GM19397 (cell line): ENCODE data around the gene TEX35.
A peak's percentile ranks its signal among the peaks of the same experiment; 100 is the strongest.

Experiments used
- ATAC-seq: cut with Tn5 transposase; IDR thresholded peaks from one replicate; pipeline ENCODE4 v1.9.1; 2021; ENCODE audit warnings: mild to moderate bottlenecking, moderate library complexity; ENCODE audit not compliant: unreplicated experiment

TEX35 gene

DNA sequence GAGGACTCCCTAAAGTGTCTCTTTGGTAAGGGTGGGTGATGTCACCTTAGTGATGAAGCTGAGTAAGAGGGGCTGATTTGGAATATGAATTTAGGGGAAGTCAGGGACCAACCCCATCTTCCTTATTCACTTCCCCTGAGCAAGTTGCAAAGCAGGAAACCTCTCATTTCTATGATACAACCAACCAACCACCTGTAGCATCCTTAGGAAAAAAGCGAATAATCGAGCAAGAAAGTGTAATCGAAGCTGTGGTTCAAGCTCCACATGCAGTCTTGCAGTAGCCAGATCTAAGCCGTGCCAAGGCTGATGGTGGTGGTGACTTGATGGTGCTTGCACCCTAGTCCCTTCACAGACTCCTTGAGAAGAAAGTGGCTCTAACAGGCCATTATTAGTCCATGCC is 3.2 kb downstream of the TEX35 start:
- no peak for ATAC-seq

DNA sequence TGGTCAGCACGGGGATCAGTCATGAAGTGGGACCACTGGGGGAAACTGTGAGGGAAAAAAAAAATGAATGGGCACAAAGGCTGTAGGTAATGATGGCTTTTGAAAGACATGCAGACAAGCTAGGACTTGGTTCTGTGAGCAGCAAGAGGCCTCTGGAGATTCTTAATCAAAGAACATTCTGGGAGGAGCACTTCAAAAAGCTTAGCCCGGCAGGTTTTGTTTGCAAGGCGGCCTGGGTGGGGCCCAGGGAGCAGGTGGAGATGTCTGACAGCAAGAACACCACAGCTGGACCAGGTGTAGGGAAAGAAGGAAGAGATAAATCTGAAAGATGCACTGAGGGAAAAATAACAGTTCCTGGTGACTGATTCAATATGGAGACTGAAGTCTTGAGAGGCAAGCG is 6.0 kb downstream of the TEX35 start:
- no peak for ATAC-seq

DNA sequence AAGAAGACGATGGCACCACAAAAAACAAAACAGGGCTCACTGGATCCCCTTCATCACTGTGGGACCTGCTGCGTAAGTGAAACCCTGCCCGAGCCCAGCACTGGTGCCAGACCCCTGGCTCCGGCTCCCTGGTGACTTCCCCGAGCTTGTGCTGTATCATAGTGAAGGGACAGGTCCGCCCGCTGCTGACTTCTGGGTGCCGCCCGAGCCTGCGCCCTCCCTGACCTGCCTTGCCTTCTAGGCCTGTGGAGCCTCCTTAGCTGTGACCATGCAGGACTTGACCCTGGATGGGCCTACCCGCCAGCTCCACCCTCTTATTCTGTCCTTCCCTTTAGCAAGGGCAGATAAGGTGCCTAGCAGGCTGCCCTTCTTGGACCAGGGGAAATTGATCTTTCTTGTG is 7.9 kb downstream of the TEX35 start:
- no peak for ATAC-seq

DNA sequence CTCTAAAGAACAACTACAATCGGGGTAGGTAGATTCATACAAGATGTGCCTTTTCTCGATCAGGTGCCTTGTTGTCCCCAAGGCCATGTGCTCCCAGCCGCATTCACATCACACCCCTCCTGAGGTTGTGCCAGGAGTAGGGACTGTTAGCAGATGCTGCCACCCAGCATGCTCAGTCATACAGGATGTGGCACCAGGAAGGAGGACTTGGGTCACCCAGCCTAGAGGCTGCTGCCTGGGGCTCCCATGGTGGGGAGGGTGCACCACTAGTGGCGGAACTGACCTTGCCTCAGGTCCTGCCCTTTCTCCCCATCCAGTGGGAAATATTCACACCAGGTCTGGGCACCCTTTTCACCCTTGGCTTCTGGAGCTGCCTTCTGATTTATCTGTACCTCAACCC is 8.3 kb downstream of the TEX35 start:
- no peak for ATAC-seq

DNA sequence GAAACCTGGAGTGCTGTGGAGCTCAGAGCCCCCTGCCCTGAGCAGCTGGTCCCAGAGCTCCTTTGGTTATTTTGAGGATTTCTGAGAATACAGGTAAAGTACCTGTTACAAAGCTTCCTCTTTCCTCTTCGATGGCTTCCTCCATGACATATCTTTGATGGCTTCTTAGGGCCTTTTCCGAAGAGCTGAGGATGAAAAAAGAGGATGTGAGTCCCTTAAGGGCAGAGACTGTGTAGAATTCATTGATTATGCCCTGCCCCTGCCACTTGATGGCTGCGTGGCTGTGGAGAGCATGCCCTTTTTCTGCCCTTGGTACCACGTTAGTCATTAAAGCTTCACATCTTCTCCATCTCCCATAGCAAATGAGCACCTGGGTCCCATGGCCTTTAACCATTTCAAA is 14.2 kb downstream of the TEX35 start:
- ATAC-seq: no peak

DNA sequence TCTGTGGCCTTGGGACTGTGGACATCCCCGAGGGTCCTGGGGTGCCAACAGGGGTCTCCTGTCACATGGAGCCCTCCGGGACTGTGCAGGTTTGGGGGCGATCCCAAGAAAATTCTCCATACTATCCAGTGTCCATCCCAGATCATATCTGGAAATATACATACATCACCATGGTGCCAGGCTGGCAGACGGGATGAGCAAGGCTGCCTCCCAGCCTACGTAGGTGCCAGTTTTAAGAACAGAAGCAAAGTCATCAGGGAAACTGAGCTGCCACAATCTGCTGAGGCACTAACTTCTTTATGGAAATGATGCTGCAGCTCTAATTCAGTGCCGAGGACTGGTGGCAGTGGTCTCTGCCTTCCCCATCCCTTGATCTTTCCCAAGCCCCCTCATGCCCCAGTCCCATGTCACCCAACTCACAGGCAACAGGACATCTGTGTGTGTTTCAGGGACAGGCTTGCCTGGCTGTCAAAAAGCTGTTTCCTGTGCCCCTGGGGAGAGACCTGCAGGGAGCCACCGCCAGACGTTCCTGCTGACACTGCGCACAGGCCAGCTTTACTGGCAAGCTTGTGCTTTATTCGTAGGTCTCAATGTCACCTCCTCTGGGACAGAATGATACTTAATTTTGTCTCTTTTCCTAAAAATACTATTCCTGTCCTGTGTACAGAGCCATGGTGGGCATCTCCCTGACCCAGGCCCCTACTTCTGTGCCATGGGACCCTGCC is 15.5 kb downstream of the TEX35 start:
- ATAC-seq: no peak

DNA sequence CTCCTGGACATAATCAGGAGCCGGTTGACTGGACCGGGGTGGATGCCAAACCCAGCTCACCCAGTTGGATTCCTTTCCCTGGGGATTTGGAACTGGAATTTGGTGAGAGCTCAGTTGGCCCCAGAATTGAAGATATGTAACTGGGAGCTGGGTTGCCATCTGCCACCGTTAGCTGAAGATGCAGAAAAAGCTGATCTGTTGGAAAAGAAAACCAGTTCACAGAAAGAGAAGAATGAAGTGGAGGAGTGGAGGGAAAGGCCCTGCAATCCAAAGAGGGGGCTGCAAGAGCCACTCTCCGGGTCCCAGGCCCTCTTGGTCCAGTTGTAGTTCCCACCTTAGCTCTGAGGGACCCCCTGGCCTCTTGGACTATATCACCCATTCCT is 16.0 kb downstream of the TEX35 start:
- ATAC-seq: no peak

DNA sequence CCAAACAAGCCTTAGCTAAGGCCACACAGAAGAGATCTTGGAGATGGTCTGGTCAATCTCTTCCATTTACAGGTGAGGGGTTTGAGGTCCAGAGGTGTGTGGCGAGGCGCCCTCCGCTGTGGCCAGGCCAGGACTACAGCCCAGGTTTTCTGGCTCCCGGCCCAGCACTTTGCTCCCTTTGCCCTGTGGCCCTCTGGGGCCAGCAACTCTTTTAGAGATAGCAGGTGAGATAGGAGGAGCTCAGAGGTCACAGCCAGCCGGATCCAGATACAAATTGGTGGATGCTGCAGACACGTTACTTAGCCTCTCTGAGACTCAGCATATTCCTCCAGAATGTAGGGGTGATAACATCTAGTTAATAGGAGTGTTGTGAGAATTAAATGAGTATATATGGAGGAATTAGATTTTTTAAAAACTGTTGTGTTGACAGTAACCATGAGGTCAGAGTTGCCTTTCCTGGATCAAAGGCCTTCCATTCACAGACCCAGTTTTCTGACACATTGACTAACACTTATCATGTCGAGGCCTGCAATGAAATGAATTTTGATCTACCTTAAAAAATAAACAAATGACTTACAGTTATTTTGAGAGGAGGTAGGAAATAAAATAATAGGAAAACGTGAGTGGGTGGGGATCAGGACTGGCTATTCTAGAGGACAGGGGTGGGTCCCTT is 16.6 kb downstream of the TEX35 start:
- ATAC-seq: no peak

DNA sequence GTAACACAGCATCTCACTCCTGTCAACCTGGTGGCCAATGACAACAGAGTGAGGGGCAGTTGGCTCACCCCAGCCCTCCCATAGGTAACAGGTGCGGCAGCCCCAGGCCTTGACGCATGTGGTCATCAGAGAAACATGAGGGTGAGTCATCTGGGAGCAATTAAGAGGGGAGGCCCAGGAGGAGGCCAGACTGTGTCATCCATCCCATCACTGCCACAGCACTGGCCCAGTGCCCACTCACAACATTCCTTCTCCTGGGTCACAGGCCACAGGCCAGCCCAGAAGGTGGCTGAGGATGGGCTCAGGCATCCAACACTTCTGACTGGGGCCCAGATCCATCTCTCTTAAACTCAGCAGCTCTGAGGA is 17.1 kb downstream of the TEX35 start:
- no peak for ATAC-seq

DNA sequence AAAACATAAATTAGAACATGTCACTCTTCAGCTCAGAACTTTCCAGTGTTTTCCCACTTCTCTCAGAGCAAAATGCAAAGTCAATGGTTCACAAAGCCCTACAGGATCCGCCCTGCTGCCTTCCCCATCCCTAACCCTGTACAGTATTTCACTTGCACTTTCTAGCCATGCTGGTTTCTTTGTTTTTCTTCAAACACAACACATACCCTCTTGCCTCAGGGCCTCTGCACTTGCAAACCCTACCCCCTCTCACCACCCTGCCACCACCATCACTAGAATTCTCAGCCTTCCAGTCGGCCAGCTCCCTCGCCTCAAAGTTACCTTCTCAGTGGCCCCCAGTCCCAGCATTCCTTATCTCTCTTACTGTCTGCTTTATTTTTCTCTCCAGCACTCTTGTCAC is 17.6 kb downstream of the TEX35 start:
- no peak for ATAC-seq

DNA sequence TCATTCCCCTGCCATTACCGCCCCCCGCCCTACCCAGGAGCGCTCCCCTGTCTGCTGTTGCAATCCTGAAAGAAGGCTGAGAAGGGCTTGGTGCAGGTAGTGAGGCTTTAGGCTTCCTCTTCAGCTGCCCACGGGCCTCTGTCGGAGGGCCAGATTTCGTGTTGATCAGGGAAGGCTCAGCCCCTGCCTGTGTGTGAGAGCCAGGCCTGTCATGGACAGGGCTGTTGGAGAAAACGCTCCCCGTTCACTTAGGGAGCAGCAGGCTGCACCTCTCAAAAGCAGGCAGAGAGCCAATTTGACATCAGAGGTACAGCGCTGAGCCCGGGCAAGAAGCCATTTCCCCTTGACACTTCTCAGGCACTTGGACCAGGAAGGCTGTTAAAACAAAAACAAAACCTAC is 19.0 kb downstream of the TEX35 start:
- ATAC-seq: peak; percentile 16

DNA sequence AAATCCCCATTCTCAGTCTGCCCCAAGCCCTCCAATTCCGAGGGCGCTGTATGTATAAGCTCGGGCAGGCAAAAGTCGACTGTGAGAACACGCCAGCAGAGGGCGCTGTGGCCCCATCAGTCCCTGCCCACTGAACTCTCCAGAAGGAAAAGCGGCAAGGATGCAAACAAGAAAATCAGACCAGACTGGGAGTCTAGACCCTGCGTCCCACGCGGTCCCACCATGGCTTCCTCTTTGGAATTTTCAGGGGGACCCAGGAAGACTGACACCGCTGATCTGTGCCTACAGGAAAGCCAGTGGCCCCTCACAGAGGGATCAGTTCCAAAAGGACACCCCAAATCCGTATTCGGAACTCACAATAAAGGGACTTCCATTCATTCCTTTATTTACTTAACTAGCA is 19.5 kb downstream of the TEX35 start:
- peak; percentile 74 for ATAC-seq

DNA sequence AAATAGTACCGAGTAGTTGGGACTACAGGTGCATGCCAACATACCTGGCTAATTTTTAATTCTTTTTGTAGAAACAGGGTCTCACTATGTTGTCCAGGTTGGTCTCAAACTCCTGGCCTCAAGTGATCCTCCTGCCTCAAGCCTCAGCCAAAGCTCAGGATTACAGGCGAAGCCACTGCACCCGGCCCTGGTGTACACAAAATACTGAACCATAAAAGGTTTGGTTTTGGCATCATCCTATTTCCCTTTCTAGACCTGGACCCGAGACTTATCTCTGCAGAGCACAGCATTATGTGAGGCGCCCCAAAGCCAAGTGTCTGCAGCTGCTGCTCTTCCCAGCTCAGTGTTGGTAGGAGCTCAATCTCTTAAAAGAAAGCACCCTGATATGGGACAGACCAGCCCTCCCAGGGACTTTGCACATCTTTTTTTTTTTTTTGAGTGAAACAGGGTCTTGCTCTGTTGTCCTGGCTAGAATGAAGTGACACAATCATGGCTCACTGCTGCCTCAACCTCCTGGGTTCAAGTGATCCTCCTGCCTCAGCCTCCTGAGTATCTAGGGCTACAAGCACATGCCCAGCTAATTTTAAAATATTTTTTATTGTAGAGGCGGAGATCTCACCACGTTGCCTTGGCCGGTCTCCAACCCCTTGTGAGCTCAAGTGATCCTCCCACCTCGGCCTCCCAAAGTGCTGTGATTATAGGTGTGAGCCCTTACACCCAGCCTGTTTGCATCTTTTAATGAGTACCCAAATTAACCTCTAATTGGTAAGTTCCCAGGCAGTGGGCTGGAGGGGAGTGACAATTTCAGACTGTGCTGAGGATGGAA is 20.4 kb downstream of the TEX35 start:
- ATAC-seq: no peak

DNA sequence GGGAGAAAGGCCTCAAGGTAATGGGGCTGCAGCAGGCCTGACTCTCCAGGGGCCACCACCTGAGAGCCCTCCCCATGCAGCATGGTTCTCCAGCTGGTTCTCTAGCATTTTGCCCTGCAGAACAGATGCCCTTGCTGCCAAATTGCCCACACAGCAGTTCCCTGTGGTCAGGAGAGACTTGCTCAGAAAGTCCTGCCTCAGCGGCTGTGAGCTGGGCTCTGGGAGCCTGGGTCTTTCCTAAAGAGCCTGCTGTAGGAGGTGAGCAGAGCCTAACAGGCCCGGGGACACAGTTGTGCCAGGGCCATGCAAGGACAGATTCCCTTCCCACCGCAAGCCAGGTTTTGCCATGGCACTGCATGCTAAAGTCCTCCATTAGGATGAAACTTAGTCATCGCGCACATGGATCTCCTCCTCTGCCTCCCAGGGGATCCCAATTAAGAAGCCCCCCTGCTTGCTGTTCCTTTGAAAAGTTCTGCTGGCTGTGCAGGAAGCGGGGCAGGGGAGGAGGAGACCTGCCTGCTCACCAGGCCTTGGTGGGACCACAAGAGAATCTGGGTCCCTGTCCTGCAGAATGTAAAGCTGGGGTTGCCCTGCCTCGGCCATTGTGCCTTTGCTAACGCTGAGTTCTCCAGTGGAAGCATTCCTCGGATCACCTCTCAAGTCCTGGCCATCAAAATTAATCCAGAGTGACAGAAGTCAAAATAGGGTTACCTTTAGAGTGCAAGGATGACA is 21.4 kb downstream of the TEX35 start:
- no peak for ATAC-seq

DNA sequence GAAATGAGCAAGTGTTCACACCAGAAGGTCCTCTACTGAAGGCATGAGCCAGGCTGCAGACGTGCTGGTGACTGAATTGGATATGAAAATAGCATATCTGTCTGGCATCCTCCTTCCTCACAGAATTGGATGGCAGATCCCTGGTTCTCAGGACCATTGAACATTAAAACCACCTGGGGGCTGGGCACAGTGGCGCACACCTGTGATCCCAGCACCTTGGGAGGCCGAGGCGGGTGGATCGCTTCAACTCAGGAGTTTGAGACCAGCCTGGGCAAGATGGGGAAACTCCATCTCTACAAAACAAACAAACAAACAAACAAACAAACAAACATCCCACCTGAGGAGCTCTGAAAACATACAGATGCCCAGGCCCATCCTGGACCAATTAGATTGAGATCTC is 23.4 kb downstream of the TEX35 start:
- no peak for ATAC-seq

DNA sequence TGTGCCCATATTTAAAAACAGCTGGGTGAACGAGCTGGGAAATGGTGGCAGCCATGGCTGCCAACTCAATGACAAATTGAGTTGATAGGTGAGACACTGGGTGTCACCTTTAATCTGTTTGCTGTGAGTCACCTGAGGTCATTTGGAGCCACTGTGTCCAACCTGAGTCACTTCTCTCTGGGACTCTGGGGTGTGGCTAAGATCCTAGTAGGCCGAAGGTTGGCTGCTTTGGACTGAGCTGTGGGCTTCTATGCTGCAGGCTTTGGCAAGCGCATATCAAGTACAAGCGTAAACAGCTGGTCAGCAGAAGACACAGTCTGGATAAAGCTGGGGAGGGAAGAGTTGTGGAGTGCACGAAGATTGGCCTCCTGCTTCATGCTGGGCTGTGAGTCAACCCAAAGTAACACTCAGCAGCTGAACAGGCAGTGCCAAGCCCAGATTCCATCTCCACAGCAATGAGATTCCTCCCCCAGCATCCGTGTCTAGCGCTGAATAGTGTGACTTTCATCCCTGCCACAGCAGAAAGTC is 24.0 kb downstream of the TEX35 start:
- ATAC-seq: no peak

DNA sequence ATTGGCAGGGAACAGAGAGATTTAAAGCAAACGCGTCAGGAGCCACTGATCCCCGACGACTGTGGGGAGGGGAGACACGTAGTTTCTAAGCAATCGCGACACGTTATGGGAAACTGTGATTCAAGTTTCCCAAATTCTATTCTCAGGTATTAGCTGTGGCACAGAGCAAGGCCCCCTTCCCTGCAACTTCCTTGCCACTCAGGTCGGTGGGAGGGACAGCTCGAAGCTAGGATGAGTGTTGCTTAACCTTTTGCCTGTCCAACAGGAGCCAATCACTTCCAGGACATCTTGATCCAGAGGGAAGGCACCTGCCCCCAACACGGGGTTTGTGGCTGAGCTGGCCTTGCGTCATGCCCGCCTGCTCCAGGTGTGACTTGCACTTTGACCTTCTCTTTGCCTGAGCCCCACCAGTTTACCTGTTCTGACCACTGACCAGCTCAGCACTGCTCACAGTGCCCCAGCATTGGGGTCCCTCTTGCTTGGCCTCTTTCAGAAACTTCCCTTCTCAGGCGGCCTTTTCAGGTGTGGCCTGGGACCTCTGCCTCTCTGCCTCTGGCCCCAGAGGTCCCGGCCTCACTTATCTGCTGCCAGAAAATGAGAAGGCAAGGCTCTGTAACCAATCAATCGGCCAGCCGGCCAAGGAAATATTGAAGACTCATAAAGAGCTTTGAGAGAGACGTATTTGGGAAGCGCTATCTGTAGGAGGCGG is 24.6 kb downstream of the TEX35 start:
- ATAC-seq: no peak

DNA sequence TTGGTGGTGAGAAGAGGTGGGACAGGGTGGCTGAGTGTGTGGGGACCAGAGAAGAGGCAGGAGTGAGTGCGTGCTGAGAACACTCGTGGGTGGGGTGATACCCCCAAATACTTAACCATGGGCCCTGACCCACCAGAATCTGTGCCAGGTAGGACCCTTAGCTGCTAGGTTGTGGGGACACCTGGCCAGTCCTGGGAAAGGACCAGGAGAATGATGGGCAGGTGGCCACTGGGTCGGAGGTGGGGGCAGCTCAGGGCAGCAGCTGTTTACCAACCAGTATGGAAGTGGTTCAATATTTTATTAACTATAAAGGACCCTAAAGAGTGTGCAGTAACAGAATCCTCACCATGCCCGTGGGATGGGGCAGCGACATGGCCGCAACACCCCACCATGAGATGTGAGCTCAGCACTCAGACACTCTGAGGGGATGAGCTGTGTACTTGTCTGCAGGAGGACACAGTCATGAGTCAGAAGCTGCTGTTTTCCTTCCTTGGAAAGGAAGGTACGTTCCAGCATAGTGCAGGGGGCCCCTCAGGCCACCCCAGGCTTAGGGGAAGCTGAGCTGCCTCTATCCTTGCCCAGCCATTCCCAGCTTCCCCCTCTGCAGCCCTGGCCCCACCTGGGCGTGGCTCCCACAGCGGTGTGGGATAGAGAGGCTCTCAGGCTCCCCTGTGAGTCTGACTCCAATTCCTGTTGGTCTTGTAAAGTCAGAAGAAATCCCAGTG is 25.4 kb downstream of the TEX35 start:
- no peak for ATAC-seq

DNA sequence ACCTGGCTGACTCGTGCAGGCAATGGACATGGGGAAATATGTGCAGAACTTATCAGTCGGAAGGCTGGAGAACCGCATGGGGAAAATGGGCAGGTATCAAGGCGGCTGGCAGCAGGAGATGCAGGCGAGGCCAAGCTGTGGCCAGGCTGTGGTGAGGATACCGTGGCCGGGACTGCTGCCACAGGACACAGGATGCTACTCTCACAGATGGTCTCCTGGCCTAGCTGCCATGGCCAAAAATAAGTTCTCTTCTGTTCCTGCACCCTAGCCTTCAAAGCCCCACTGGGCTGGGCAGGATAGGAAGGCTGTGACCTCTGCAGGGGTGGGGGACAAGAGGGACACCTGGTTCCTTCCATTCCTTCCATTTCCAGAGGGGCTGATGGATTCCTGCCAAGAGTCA is 26.4 kb downstream of the TEX35 start:
- ATAC-seq: no peak

DNA sequence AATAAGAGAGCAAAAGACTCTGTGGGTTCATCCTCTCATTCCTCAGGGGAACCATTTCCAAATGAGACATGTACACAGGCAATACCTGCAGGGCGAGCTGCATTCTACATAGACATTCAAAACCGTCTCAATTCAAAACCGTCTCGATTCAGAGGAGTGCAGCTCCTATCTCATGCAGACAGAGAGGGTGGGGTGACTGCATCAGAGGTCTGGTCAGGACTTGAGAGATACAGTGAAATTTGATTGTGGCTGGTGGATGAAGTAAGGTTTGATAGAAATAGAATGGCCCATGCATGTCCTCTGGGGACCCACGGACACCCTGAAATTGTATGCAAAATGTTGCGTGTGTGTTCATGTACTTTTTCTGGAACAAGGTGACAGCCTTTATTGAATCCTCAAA is 27.3 kb downstream of the TEX35 start:
- ATAC-seq: no peak
